ENCODE results near the gene TNPO3.

Gene TNPO3

DNA sequence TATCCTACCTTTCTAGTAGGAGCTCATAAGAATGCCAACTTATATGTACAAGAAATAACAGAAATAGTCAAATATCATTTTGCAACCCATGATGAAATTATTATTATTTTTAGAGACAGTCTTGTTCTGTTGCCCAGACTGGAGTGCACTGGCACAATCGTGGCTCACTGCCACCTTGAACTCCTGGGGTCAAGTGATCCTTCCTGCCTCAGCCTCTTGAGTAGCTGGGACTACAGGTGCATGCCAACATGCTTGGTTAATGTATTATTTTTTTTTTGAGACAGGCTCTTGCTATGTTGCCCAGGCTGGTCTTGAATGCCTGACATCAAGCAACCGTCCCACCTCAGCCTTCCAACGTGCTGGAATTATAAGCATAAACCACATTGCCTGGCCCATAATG, 44.8 kb downstream of the TNPO3 start:
- no peak for DNase-seq (ENCODE audit: low spot score)
- TF ChIP-seq, protein P1, sequence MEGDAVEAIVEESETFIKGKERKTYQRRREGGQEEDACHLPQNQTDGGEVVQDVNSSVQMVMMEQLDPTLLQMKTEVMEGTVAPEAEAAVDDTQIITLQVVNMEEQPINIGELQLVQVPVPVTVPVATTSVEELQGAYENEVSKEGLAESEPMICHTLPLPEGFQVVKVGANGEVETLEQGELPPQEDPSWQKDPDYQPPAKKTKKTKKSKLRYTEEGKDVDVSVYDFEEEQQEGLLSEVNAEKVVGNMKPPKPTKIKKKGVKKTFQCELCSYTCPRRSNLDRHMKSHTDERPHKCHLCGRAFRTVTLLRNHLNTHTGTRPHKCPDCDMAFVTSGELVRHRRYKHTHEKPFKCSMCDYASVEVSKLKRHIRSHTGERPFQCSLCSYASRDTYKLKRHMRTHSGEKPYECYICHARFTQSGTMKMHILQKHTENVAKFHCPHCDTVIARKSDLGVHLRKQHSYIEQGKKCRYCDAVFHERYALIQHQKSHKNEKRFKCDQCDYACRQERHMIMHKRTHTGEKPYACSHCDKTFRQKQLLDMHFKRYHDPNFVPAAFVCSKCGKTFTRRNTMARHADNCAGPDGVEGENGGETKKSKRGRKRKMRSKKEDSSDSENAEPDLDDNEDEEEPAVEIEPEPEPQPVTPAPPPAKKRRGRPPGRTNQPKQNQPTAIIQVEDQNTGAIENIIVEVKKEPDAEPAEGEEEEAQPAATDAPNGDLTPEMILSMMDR (IDR thresholded peaks at IDR 0.05; ENCODE audit: borderline replicate concordance, control extremely low read depth, extremely low read depth, insufficient read depth, missing control alignments): no peak
- in situ Hi-C loops (cut with MboI; ENCODE audit: low sequenced_read_pairs, unreplicated experiment): no loop called here

DNA sequence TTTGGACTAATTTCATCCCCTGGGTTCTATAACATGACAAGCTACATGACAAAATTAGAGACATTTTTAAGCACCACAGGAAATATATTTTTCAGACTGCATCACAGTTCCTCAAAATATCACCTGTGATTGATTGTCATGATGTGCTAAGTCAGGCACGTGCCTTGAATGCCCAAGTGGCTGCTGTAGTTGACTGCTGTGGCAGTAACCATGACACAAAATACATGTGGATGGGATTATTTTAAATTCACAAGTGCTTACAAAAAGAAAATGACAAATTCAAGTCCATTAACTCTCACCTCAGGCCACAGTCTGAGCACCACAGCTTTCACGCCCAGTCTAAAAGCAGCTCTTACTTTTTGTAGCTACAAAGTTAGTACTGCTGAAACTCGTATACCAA, 45.5 kb downstream of the TNPO3 start:
- TF ChIP-seq, protein P1 (IDR thresholded peaks at IDR 0.05; ENCODE audit: borderline replicate concordance, control extremely low read depth, extremely low read depth, insufficient read depth, missing control alignments): no peak

DNA sequence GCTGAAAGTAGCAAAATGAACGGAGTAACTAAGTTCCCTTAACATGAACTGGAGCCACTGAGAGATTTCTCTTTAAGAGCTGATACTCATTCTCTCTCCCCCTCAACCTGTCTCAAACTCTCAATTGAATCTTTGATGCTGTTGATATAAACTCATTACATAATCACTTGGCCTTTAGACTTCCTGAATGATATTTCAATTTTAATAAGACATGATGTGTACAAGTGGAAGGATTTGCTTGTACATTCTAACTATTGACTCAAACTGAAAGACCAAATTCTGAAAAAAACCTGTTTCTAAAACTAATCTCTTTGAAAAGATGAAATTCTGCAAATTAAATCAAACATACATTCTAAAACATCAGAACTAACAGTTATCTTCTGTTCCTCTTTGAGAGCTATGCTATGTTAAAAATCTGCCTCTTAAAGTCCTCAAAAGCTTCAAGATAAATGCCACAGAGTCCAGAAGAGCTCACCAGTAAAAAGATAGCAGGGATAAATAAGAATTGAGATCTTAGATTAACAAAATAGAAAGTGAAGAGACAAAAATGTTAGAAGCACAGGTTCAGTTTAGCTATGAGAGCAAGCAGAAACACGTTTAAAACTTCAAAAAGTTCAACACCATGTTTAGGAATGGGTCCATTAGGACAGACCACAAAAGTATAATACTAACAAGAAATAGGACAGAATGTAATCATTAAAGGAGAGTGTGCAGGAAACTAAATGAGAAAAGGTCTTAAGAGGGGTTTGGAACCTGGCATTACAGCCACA, 46.1 kb downstream of the TNPO3 start:
- DNase-seq (ENCODE audit: low spot score): peak; percentile 54
- TF ChIP-seq, protein P1 (IDR thresholded peaks at IDR 0.05; ENCODE audit: borderline replicate concordance, control extremely low read depth, extremely low read depth, insufficient read depth, missing control alignments): no peak
- in situ Hi-C loops (cut with MboI; ENCODE audit: low sequenced_read_pairs, unreplicated experiment): no loop called here

More for the DNA sequence above, 45.5 kb downstream of the TNPO3 start:
- in situ Hi-C loops (cut with MboI; ENCODE audit: low sequenced_read_pairs, unreplicated experiment): no loop called here
- peak; percentile 33 for DNase-seq (ENCODE audit: low spot score)

DNA sequence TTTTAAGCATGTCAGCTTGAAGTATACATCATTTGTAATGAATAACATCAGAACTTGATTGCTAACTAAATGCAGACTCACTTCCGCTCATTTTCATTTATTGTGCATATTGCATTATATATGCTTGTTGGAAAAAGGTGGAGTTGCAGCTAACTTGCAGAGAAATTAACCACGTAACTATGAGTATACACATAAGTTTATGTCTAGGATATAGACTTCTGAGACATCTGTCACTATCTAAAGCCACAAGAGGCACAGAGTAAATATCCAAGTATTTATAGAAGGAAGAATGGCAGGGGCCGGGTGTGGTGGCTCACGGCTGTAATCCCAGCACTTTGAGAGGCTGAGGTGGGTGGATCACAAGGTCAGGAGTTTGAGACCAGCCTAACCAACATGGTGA, 47.3 kb downstream of the TNPO3 start:
- in situ Hi-C loops (cut with MboI; ENCODE audit: low sequenced_read_pairs, unreplicated experiment): no loop called here
- no peak for DNase-seq (ENCODE audit: low spot score)
- TF ChIP-seq, protein P1 (IDR thresholded peaks at IDR 0.05; ENCODE audit: borderline replicate concordance, control extremely low read depth, extremely low read depth, insufficient read depth, missing control alignments): no peak

DNA sequence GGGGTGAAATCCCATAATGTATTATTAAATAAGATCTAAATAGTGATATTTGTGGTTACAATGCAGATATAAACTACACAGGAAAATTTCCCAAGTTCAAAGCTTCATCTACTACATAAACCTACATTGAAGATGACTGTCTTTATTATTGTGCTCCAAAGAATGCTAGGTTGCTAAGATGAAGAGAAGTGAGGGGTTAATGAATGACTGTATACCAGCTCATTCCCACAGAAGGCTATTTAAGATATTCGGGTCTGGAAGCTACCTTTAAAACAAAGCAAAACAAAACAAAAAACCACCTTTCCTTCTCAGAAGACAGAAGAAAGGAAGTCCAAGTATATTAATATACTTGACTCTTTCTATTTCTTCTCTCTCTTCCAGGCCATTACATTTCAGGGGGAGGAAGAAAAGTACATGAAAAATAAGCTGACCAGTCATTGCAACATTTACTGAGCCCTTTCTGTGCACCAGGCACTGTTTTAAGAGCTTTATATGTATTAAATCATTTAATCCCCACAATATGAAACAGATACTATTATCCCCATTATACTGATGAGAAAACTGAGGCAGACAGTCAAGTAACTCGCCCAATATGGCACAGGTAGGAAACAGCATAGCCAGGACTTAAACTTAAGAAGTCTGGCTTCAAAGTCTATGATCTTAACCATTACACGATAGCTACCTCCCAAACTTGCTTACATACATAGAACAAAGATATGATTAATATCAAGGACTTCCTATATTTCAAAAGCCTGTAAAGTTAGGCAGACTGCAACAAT, 48.1 kb downstream of the TNPO3 start:
- in situ Hi-C loops (cut with MboI; ENCODE audit: low sequenced_read_pairs, unreplicated experiment): no loop called here
- TF ChIP-seq, protein P1 (IDR thresholded peaks at IDR 0.05; ENCODE audit: borderline replicate concordance, control extremely low read depth, extremely low read depth, insufficient read depth, missing control alignments): no peak
- DNase-seq (ENCODE audit: low spot score): no peak

DNA sequence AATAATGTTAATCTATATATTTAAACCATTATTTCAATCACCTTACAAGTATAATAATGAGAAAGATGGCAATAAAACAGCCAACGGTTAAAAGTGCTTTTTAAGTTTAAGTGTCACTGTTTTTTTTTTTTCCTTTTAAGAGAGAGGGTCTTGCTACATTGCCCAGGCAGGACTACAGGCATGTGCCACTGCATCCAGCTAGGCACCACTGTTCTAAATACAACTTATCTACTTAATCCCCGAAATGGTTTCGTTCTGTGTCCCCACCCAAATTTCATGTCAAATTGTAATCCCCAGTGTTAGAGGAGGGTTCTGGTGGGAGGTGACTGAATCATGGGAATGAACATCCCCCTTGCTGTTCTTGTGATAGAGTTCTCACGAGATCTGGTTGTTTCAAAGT, 49.7 kb downstream of the TNPO3 start:
- in situ Hi-C loops (cut with MboI; ENCODE audit: low sequenced_read_pairs, unreplicated experiment): no loop called here
- TF ChIP-seq, protein P1 (IDR thresholded peaks at IDR 0.05; ENCODE audit: borderline replicate concordance, control extremely low read depth, extremely low read depth, insufficient read depth, missing control alignments): no peak
- DNase-seq (ENCODE audit: low spot score): no peak

Data from GM13976 (cell line).